Measurements from ENCODE around the gene NCDN.

NCDN gene

DNA sequence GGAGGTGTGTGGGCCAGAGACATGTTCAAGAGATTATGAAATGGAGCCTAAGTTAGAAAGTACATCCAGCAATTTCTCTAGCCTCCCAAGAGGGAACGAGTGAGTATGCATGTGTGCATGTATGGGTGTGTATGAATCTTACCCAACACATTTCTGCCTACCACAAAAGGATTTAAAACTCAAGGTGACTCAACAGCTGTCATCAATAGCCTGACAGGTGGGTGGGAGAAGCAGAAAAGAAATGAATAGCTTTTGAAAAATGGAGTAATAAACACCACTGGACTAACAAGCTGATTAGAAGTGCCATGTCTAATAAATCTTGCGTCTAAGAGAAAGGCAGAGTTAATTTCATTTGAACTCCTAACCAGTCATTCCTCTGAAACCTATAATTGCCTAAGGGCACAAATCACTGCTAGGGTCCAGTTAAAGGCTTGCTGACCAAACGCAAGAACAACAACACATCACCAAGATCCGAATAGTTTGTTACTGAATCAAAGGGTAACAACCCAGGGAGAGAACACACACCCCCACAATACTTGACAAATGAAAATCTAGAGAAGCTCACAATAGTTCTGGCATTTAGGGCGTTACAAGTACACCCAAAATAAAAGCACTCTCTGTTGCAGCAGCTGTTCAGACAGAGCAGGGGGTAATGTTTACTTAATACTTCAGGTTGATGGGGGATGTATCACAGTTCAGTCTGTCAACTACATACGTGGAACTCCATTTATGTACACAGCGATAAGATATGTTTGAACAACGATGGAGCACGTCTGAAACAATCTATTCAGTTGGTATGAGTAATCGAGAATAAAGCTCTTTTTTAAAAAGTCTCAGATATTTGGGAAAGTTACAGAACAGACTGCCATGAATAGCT lies 1.8 kb upstream of the NCDN start:
- H3K27ac ChIP-seq = peak overlapping the region; percentile 97; the same call in 1 of the 2 replicates
- TF ChIP-seq, protein P1, sequence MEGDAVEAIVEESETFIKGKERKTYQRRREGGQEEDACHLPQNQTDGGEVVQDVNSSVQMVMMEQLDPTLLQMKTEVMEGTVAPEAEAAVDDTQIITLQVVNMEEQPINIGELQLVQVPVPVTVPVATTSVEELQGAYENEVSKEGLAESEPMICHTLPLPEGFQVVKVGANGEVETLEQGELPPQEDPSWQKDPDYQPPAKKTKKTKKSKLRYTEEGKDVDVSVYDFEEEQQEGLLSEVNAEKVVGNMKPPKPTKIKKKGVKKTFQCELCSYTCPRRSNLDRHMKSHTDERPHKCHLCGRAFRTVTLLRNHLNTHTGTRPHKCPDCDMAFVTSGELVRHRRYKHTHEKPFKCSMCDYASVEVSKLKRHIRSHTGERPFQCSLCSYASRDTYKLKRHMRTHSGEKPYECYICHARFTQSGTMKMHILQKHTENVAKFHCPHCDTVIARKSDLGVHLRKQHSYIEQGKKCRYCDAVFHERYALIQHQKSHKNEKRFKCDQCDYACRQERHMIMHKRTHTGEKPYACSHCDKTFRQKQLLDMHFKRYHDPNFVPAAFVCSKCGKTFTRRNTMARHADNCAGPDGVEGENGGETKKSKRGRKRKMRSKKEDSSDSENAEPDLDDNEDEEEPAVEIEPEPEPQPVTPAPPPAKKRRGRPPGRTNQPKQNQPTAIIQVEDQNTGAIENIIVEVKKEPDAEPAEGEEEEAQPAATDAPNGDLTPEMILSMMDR (conservative IDR thresholded peaks at IDR 0.05) = no peak
- no peak for TF ChIP-seq ZFX (IDR thresholded peaks at IDR 0.05)

DNA sequence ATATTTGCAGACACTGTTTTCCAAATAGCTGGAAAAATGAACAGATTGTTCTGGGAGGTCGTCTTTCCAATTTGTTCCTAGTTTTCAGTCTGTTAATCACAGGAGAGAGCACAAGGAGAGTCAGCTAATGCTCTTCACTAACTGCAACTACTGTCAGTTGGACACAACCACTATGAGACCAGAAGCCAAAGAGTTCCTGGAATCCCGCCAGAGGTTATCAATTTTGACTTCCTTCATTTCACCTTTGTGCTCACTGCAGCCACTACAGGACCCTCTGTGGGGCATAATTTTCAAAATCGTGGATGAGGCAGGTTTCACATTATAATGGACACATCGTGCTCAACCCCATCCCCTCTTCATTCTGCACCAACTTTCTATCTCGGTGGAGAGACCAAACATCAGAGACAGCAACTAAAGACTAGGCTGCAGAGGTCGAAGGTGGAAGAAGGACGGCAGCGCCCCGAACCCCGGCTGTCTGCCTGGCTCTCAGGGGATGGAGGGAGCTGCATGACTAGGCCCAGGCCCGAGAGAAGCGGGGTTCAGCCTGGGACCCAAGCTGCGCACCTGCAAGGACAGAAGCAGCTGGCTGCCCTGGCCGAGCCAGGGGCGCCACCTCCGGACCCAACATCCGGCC lies 998 bp upstream of the NCDN start:
- H3K27ac ChIP-seq = peak overlapping the region; percentile 97
- TF ChIP-seq, protein P1 (conservative IDR thresholded peaks at IDR 0.05) = no peak
- no peak for TF ChIP-seq ZFX (IDR thresholded peaks at IDR 0.05)

DNA sequence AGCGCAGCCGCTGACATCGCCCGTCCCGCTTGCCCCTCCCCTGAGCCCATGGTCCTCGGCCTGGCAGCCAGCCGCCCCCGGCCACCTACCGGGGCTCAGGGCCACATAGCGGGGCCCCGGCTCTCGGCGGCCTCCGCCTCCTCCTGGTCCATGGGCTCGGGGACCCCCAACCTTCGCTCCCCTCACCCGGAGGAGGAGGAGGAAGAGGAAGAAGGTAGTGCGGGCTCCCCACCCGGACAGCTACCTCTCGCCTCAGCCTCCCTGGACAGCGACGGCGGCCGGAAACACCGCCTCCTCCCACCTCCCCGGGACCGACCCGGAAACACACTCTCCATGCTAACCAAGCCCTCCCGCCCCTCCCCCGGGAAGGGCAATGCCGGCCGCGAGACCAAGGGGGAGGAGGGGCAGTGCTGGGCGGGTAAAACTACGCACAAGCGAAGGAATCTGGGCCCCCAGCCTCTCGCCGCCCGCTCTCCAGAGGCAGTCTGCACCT lies 435 bp upstream of the NCDN start, which contains the start of gene KIAA0319L:
KIAA0319L (minus strand) TSS at position 286 of the 493 bp plus-strand sequence. CDS start 2,912 bp downstream, outside the sequence.
- TF ChIP-seq, protein P1 (conservative IDR thresholded peaks at IDR 0.05) = no peak
- TF ChIP-seq ZFX (IDR thresholded peaks at IDR 0.05) = peak; percentile 71; the same call in 1 of the 2 replicates

GRCh38 chr1:35558374-35559316 lies 1.0 kb downstream of the NCDN start:
- H3K27ac ChIP-seq = peak overlapping the region; percentile 97
- TF ChIP-seq, protein P1 (conservative IDR thresholded peaks at IDR 0.05) = no peak
- TF ChIP-seq ZFX (IDR thresholded peaks at IDR 0.05) = no peak

More for the DNA sequence above, 435 bp upstream of the NCDN start, which contains the start of gene KIAA0319L:
- peak within 1 kb of the TSS; percentile 97 for H3K27ac ChIP-seq

- H3K27ac ChIP-seq = no peak overlapping the region
Measured at GRCh38 chr1:35559317-35559944, 1.8 kb downstream of the NCDN start.

More at GRCh38 chr1:35559317-35559944, 1.8 kb downstream of the NCDN start:
- TF ChIP-seq ZFX (IDR thresholded peaks at IDR 0.05) = no peak
- TF ChIP-seq, protein P1 (conservative IDR thresholded peaks at IDR 0.05) = no peak

All from C4-2B (cell line).